HepG2 (cell line): ENCODE data around the gene MFAP4. TPM values are rescaled to one million over a fixed set of nuclear protein-coding genes. Genes with fewer than 3 reads are reported as not detected.

Source experiments
- ARID4A ChIP-seq: sonication (generic); formaldehyde crosslinking; IDR thresholded peaks from 2 replicates; pipeline ENCODE4 v1.5.0; 2020; ENCODE audit warnings: mild to moderate bottlenecking, missing genetic modification reagents, borderline replicate concordance
- CREB1 ChIP-seq, 2 experiments: fragments of 450-650 bp in 1 of 2; IDR thresholded peaks; 2 replicates each; pipeline ENCODE4 v1.6.1; 2016 to 2017; ENCODE audit warnings: control low read depth in 1 of 2, mild to moderate bottlenecking in 1 of 2, missing compliant biosample characterization in 1 of 2, missing genetic modification characterization in 1 of 2
- DRAP1 ChIP-seq: IDR thresholded peaks from 2 replicates; pipeline ENCODE4 v1.6.1; 2016; ENCODE audit warnings: missing genetic modification reagents, missing compliant biosample characterization
- FOXO1 ChIP-seq: sonication (generic); formaldehyde crosslinking; IDR thresholded peaks from 2 replicates; pipeline ENCODE4 v1.4.0; 2020; ENCODE audit warnings: missing genetic modification reagents
- FUBP1 ChIP-seq: sonication (generic); formaldehyde crosslinking; IDR thresholded peaks from 2 replicates; pipeline ENCODE4 v1.5.1; 2020; ENCODE audit warnings: missing genetic modification reagents, mild to moderate bottlenecking, borderline replicate concordance
- HOXD1 ChIP-seq: sonication (generic); formaldehyde crosslinking; IDR thresholded peaks from 2 replicates; pipeline ENCODE4 v1.5.0; 2020; ENCODE audit warnings: missing genetic modification reagents
- NR2F2 ChIP-seq: IDR thresholded peaks from 2 replicates; pipeline ENCODE4 v1.6.1; 2012; ENCODE audit warnings: low read depth, inconsistent platforms, borderline replicate concordance
- PHB2 ChIP-seq: fragments of 450-650 bp; IDR thresholded peaks from 2 replicates; pipeline ENCODE4 v1.6.1; 2018; ENCODE audit not compliant: partially characterized antibody
- PRDM15 ChIP-seq: sonication (generic); formaldehyde crosslinking; IDR thresholded peaks from 2 replicates; pipeline ENCODE4 v1.4.0; 2020; ENCODE audit warnings: missing genetic modification reagents
- SNAPC5 ChIP-seq: sonication (generic); formaldehyde crosslinking; IDR thresholded peaks from 2 replicates; pipeline ENCODE4 v1.8.1; 2023; ENCODE audit warnings: mild to moderate bottlenecking, missing genetic modification reagents, borderline replicate concordance
- SRSF1 ChIP-seq: fragments of 200-400 bp; formaldehyde crosslinking; optimal IDR thresholded peaks from 2 replicates; pipeline ENCODE3; 2017; ENCODE audit warnings: mild to moderate bottlenecking, low read depth, low read length, moderate library complexity
- ZNF343 ChIP-seq: sonication (generic); formaldehyde crosslinking; IDR thresholded peaks from 2 replicates; pipeline ENCODE4 v1.4.0; 2020; ENCODE audit warnings: mild to moderate bottlenecking, missing genetic modification reagents
- ZNF580 ChIP-seq: IDR thresholded peaks from 2 replicates; pipeline ENCODE4 v1.6.1; 2016; ENCODE audit warnings: low read depth, borderline replicate concordance
- ZNF629 ChIP-seq: sonication (generic); formaldehyde crosslinking; conservative IDR thresholded peaks from 2 replicates; pipeline ENCODE4 v1.5.0; 2020; ENCODE audit warnings: missing genetic modification reagents
- ZNF839 ChIP-seq: sonication (generic); formaldehyde crosslinking; IDR thresholded peaks from 2 replicates; pipeline ENCODE4 v1.4.0; 2020; ENCODE audit warnings: missing genetic modification reagents, mild to moderate bottlenecking, borderline replicate concordance
- ZSCAN12 ChIP-seq: sonication (generic); formaldehyde crosslinking; IDR thresholded peaks from 2 replicates; pipeline ENCODE4 v1.9.0; 2021; ENCODE audit warnings: mild to moderate bottlenecking, missing genetic modification reagents
- polyA plus RNA-seq, 8 experiments: library from polyadenylated mRNA; depleted of rRNA in 3 of 8; stranded (reverse) in 7 of 8; unstranded in 1 of 8; fragments of >200 nt; fragmentation: Illumina TruSeq in 4 of 8; extraction: Trizol in 4 of 8; gene quantifications; 2 replicates each; pipeline versions ENCODE4 v1.2.1 to v1.2.3, GENCODE V29; 2011 to 2016; ENCODE audit warnings: low read depth in 4 of 8, missing spikeins in 1 of 8, mixed read lengths in 1 of 8; ENCODE audit not compliant: insufficient read depth in 1 of 8
- total RNA-seq, 5 experiments: library from RNA; depleted of rRNA; stranded (reverse); fragments of >200 nt; fragmentation: Illumina TruSeq; extraction: Trizol; gene quantifications; 2 replicates each; pipeline ENCODE4 v1.2.3, GENCODE V29; 2016; ENCODE audit warnings: low read depth in 1 of 5

Gene MFAP4
- total and polyA plus RNA-seq, 2 of the 13 experiments (the other 11 are each of a cell fraction or from before 2014, with no cell fraction given) = 0.08 TPM; not detected in 1

GRCh38 chr17:19377602-19378415 lies 9.2 kb downstream of the MFAP4 start (continued):
- TF ChIP-seq NR2F2 = no peak
- TF ChIP-seq ZNF343 (CRISPR knock-in tag) = peak; percentile 26; the same call in 1 of the 2 replicates
- 0 out of 2 replicates have a peak, but pooled peaks have one; percentile 58 for TF ChIP-seq ZSCAN12
- peak; percentile 84; the same call in 1 of the 2 replicates for TF ChIP-seq ARID4A (CRISPR knock-in tag)
- peak; percentile 77 for TF ChIP-seq ZNF580 (CRISPR knock-in tag)
- peak; percentile 55 for TF ChIP-seq CREB1 (IDR thresholded peaks at IDR 0.05)
- TF ChIP-seq CREB1 (CRISPR knock-in tag; IDR thresholded peaks at IDR 0.05) = 0 out of 2 replicates have a peak, but pooled peaks have one; percentile 36
- peak; percentile 5; the same call in 1 of the 2 replicates for TF ChIP-seq FOXO1 (CRISPR knock-in tag)
- TF ChIP-seq ZNF629 (CRISPR knock-in tag) = no peak; the same call in 1 of the 2 replicates
- no peak for TF ChIP-seq PHB2
- TF ChIP-seq HOXD1 (CRISPR knock-in tag) = 0 out of 2 replicates have a peak, but pooled peaks have one; percentile 40
- no peak for TF ChIP-seq ZNF839 (CRISPR knock-in tag)
- no peak for TF ChIP-seq PRDM15 (CRISPR knock-in tag)
- peak; percentile 55; the same call in 1 of the 2 replicates for TF ChIP-seq DRAP1 (CRISPR knock-in tag)
- TF ChIP-seq SRSF1 = peak; percentile 71
- no peak for TF ChIP-seq FUBP1
- TF ChIP-seq SNAPC5 = no peak
